Keratinocyte (primary cell): ENCODE data around the gene NOTCH1. TPM values are rescaled to one million over a fixed set of nuclear protein-coding genes. Genes with fewer than 3 reads are reported as not detected.

Experiments used
- DNase-seq: peaks from one replicate; pipeline ENCODE4 v3.0.0-alpha.2; 2011; ENCODE audit warnings: low read depth, missing footprints, low spot score
- FAIRE-seq: peaks from 2 replicates; lab custom pipeline; 2011; peaks lifted over from hg19 to GRCh38; lab: Jason Lieb, UNC
- H2AFZ ChIP-seq: 2 replicates; pipeline ENCODE4 v1.6.0; 2012; ENCODE audit warnings: low read length, control low read depth, inconsistent platforms; ENCODE audit not compliant: control insufficient read depth
- H3K27ac ChIP-seq: 2 replicates; pipeline ENCODE4 v1.5.1; 2011; ENCODE audit warnings: low read length; ENCODE audit not compliant: control insufficient read depth, insufficient read depth
- H3K27me3 ChIP-seq: 3 replicates; pipeline ENCODE4 v1.6.0; 2011; ENCODE audit warnings: low read length; ENCODE audit not compliant: control insufficient read depth, insufficient read depth; ENCODE audit errors: extremely low read depth
- H3K36me3 ChIP-seq, 2 experiments: 2 replicates in 1 of 2; 3 replicates in 1 of 2; pipeline ENCODE4 v1.5.1; 2011; ENCODE audit warnings: low read length in 2 of 2, mild to moderate bottlenecking in 1 of 2; ENCODE audit not compliant: control insufficient read depth in 2 of 2, insufficient read depth in 2 of 2; ENCODE audit errors: extremely low read depth in 1 of 2
- H3K4me1 ChIP-seq: 3 replicates; pipeline ENCODE4 v1.5.1; 2011; ENCODE audit warnings: low read length; ENCODE audit not compliant: control insufficient read depth, insufficient read depth; ENCODE audit errors: extremely low read depth
- H3K4me2 ChIP-seq: 3 replicates; pipeline ENCODE4 v1.6.0; 2011; ENCODE audit warnings: low read depth, low read length; ENCODE audit not compliant: control insufficient read depth, insufficient read depth; ENCODE audit errors: extremely low read depth
- H3K4me3 ChIP-seq, 3 experiments: fragments of 200-600 bp in 1 of 3; sonication (generic) in 1 of 3; 2 replicates in 2 of 3; 3 replicates in 1 of 3; pipeline ENCODE4 v1.5.1; 2011 to 2016; ENCODE audit warnings: low read length in 3 of 3, mild to moderate bottlenecking in 3 of 3, control low read depth in 2 of 3, inconsistent platforms in 1 of 3, low read depth in 1 of 3, mixed read lengths in 1 of 3, mixed run types in 1 of 3, moderate library complexity in 1 of 3; ENCODE audit not compliant: control insufficient read depth in 2 of 3, insufficient read depth in 2 of 3; ENCODE audit errors: extremely low read depth in 1 of 3
- H3K79me2 ChIP-seq: 2 replicates; pipeline ENCODE4 v1.6.0; 2012; ENCODE audit warnings: low read length; ENCODE audit not compliant: control insufficient read depth, insufficient read depth
- H3K9ac ChIP-seq: 3 replicates; pipeline ENCODE4 v1.6.0; 2011; ENCODE audit warnings: low read length; ENCODE audit not compliant: control insufficient read depth, insufficient read depth; ENCODE audit errors: extremely low read depth
- H3K9me1 ChIP-seq: 3 replicates; pipeline ENCODE4 v1.6.0; 2011; ENCODE audit warnings: low read length; ENCODE audit not compliant: control insufficient read depth, insufficient read depth; ENCODE audit errors: extremely low read depth
- H3K9me3 ChIP-seq: 2 replicates; pipeline ENCODE4 v1.5.1; 2012; ENCODE audit warnings: low read depth, low read length; ENCODE audit not compliant: control insufficient read depth
- H4K20me1 ChIP-seq: 3 replicates; pipeline ENCODE4 v1.6.0; 2011; ENCODE audit warnings: low read length; ENCODE audit not compliant: control insufficient read depth, insufficient read depth; ENCODE audit errors: extremely low read depth
- EZH2 ChIP-seq: IDR thresholded peaks from one replicate; pipeline ENCODE4 v1.6.1; 2012; ENCODE audit warnings: inconsistent platforms, mild to moderate bottlenecking, low read length, moderate library complexity
- dilution Hi-C: fragments of 300-500 bp; cut with MboI; formaldehyde crosslinking; loops from one replicate; pipeline ENCODE4 v1.7.0; 2020; ENCODE audit warnings: low sequenced_read_pairs; ENCODE audit not compliant: extremely low pct_ligation_motif_present
- polyA plus RNA-seq, 5 experiments: library from polyadenylated mRNA; depleted of rRNA in 3 of 5; stranded (reverse) in 3 of 5; stranded (forward) in 1 of 5; unstranded in 1 of 5; fragments of >200 nt; gene quantifications; 1 replicate in 1 of 5; 2 replicates in 3 of 5; 3 replicates in 1 of 5; pipeline versions ENCODE4 v1.2.1 to v1.2.3, GENCODE V29; 2011 to 2012; ENCODE audit warnings: missing spikeins in 2 of 5, low read depth in 1 of 5, low replicate concordance in 1 of 5
- TF ChIP-seq, protein P1 (sequence below), 3 experiments: IDR thresholded peaks in 1 of 3; conservative IDR thresholded peaks in 1 of 3; optimal IDR thresholded peaks in 1 of 3; 2 replicates in 2 of 3; 3 replicates in 1 of 3; pipeline versions ENCODE3 to v1.5.1; 2011; ENCODE audit warnings: low read length in 3 of 3, mild to moderate bottlenecking in 3 of 3, moderate library complexity in 2 of 3, control low read depth in 1 of 3, inconsistent platforms in 1 of 3; ENCODE audit not compliant: insufficient read depth in 2 of 3; ENCODE audit errors: extremely low read depth in 1 of 3

NOTCH1 gene
- polyA plus RNA-seq, 1 donor (not counting 4 experiments of a cell fraction or from before 2014, with no cell fraction given): 6.1 TPM

DNA sequence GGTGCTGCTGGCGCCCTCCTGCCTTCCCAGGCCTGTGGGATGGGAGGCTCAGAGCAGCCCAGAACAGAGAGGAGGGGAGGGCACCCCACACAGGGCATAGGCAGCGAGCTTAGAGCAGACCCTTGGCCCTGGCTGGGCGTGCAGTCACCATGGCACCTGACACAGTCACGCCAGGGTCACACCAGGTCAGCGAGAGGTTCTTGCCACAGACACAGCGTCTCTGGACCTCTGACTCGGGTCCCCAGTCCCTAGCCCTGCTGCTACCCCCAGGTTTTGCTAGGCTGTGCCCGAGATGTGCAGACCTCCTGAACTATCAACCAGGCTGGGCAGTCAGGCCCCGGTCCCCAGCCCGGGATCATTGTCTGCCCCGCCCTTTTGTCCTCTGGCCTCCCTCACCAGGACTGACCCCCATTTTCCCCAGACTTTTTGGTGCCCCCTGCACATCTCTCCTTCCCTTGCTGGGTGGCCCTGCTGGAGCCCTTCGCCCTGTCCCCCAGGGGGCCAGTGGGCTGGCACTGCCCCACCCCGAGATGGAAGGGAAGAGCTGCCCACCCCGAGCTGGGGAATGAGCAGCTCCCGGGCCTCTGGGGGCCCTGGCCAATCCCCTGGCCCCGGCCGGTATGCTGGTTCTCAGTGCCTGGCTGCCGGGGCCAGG is 24.5 kb upstream of the NOTCH1 start:
- no peaks in the 10 kb centered on the region for H3K9me3 ChIP-seq
- H3K9ac ChIP-seq: no peak overlapping the region
- no peak overlapping the region for H2AFZ ChIP-seq
- H3K4me1 ChIP-seq: peaks cover 19% of the 10 kb centered on the region
- H3K4me3 ChIP-seq: no peak overlapping the region
- no peaks in the 10 kb centered on the region for H4K20me1 ChIP-seq
- no peaks in the 10 kb centered on the region for H3K79me2 ChIP-seq
- H3K27ac ChIP-seq: no peak overlapping the region
- no peak for TF ChIP-seq EZH2
- TF ChIP-seq, protein P1, sequence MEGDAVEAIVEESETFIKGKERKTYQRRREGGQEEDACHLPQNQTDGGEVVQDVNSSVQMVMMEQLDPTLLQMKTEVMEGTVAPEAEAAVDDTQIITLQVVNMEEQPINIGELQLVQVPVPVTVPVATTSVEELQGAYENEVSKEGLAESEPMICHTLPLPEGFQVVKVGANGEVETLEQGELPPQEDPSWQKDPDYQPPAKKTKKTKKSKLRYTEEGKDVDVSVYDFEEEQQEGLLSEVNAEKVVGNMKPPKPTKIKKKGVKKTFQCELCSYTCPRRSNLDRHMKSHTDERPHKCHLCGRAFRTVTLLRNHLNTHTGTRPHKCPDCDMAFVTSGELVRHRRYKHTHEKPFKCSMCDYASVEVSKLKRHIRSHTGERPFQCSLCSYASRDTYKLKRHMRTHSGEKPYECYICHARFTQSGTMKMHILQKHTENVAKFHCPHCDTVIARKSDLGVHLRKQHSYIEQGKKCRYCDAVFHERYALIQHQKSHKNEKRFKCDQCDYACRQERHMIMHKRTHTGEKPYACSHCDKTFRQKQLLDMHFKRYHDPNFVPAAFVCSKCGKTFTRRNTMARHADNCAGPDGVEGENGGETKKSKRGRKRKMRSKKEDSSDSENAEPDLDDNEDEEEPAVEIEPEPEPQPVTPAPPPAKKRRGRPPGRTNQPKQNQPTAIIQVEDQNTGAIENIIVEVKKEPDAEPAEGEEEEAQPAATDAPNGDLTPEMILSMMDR (optimal IDR thresholded peaks at IDR 0.05 in 1 of 3, IDR thresholded peaks at IDR 0.05 in 1 of 3, conservative IDR thresholded peaks at IDR 0.05 in 1 of 3; ENCODE audit: extremely low read depth in 1 of 3, insufficient read depth in 2 of 3, low read length in 3 of 3): no peak
- FAIRE-seq: no peak
- dilution Hi-C loops: no loop called here
- no peaks in the 10 kb centered on the region for H3K36me3 ChIP-seq
- H3K27me3 ChIP-seq: no peaks in the 10 kb centered on the region
- no peaks in the 10 kb centered on the region for H3K9me1 ChIP-seq
- no peak overlapping the region for H3K4me2 ChIP-seq
- no peak for DNase-seq

DNA sequence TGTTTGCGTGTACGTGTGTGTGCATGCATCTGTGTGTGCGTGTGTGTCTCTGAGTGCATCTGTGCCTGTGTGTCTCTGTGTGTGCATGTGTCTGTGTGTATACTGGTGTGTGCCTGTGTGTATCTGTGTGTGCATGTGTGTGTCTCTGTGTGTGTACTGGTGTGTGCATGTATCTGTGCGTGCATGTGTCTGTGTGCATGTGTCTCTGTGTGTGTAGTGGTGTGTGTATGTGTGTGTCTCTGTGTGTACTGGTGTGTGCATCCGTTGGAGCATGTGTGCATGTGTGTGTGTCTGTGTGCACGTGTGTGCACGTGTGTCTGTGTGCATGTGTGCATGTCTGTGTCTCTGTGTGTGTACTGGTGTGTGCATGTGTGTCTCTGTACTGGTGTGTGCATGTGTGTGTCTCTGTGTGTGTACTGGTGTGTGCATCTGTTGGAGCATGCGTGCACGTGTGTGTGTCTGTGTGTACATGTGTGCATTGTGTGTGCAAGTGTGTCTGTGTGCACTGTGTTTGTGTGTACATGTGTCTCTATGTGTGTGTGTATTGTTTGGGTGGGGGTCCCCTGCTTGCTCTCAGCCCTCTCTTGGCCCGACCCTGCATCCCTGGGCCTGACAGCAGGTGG is 23.8 kb upstream of the NOTCH1 start:
- TF ChIP-seq, protein P1 (optimal IDR thresholded peaks at IDR 0.05 in 1 of 3, IDR thresholded peaks at IDR 0.05 in 1 of 3, conservative IDR thresholded peaks at IDR 0.05 in 1 of 3; ENCODE audit: extremely low read depth in 1 of 3, insufficient read depth in 2 of 3, low read length in 3 of 3): no peak
- DNase-seq (no peak), FAIRE-seq (no peak)
- Histone ChIP-seq H3K9me1 (no peaks in the 10 kb centered on the region), H3K27me3 (no peaks in the 10 kb centered on the region), H3K79me2 (no peaks in the 10 kb centered on the region), H2AFZ (no peak overlapping the region), H3K4me2 (no peak overlapping the region), H3K27ac (no peak overlapping the region), H3K36me3 (no peaks in the 10 kb centered on the region), H3K9me3 (no peaks in the 10 kb centered on the region), H3K9ac (no peak overlapping the region), H3K4me1 (peaks cover 19% of the 10 kb centered on the region), H4K20me1 (no peaks in the 10 kb centered on the region), H3K4me3 (no peak overlapping the region)
- dilution Hi-C loops: no loop called here
